Hematopoietic multipotent progenitor cell treated with erythropoietin and hydrocortisone succinate and interleukin-3 and kit ligand, for 15 days (in vitro differentiated cells): Measurements from ENCODE around the gene KCNA10.

Source experiments
- DNase-seq: peaks from one replicate; pipeline ENCODE4 v3.0.0-alpha.2; 2015; ENCODE audit warnings: low spot score

The KCNA10 gene

DNA sequence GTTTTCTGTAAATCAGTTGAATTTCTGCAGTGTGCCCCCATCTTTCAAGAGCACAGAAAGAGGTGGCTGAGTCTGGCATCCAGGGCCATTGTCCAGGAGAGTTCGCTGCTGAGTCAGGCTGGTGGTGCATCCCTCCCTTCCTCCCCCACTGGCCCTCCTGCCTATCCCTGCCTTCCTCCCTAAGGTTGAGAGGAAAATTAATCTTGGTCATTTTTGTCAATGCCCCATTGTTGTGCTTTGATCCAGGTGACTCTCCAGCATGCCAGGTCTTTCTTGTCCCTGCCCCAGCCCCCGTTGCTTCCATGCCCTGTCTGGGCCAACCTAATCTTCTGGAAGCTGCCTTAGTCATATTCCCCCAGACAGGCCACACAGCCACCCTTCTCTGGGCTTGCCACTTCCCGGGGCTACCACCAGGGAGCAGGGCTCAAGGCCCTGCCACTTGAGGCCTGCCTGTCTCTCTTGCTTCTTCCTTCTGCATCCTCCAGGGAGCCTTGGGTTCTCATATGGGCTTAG lies 41.5 kb downstream of the KCNA10 start:
- DNase-seq = no peak

DNA sequence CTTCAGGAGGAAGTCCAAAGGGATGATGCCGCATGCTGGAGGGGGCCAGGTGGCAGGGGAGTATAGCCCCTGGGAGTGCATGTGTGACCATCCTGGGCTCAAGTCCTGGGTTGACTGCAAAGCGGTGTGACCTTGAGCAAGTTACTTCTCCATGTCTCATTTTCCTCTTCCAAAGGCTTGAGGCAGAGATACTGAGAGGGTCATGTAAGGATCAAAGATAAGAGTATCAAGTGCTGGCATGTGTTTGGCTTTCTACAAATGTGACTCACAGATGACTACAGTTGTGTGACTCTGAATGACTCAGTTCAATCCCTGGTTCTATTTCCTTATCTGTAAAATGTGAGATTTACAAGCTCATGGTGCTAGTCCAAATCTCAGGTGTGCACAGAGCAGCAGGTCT lies 41.9 kb downstream of the KCNA10 start:
- DNase-seq = peak; percentile 12

DNA sequence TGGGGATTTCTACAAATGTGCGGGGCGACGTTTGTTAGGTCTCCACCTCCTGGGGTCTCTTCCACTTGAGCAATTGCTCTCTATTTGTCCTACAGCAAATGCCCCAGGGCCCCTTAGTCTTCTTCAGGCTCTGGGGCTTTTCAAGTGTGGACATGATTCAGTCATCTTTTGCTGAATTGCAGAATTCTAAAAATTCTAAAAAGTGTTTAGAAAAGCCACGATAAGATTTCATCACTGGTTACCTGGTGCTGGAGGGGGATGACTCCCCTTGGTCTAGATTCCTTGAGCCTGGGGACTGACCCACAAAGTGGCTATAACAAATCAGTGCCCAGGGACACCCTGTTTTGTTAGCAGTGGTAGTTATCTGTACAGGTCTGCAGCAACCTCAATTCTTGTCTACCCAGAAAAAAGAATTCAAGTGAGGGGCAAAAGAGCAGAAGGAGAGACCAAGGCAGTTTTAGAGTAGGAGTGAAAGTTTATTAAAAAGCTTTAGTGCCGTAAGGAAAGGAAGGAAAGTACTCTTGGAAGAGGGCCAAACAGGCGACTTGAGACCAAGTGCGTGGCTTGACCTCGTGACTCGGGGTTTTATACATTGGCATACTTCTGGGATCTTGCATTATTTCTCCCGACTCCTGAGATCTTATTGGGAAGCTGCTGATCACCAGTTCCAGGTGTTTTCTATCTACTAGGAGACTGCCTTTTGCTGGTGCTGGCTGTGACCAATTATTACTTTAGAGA lies 42.8 kb downstream of the KCNA10 start:
- no peak for DNase-seq

GRCh38 chr1:110475362-110476027 lies 43.5 kb downstream of the KCNA10 start:
- DNase-seq = no peak

- DNase-seq = no peak
Measured at GRCh38 chr1:110474444-110474843, 44.5 kb downstream of the KCNA10 start.

DNA sequence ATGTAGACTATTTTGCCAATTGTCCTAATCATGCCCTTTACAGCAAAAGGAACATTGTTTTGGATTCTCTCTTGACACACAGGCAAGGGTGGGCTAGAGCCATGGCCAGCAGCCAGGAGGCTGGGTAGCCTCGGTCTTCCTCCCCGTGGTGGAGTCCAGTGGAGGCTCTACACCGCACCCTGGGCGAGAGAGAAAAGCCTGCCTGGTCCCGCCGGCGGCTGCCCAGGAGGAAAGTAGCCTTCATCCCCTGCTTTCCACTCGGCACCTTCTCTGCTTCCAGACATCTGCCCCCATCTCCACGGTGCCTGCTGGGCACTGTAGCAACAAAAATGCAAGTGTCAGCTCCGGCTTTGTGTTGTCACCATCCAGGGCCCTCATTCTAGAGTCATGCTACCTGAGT lies 46.4 kb downstream of the KCNA10 start:
- DNase-seq = no peak

- no peak for DNase-seq
Measured at GRCh38 chr1:110471131-110471530, 47.8 kb downstream of the KCNA10 start.
